NT2/D1 (cell line): ENCODE data around the gene RAB1B.

Experiments
- SUZ12 ChIP-seq: IDR thresholded peaks from 2 replicates; pipeline ENCODE4 v1.6.1; 2011; ENCODE audit not compliant: insufficient read length, insufficient read depth; ENCODE audit errors: extremely low read depth
- YY1 ChIP-seq: IDR thresholded peaks from 2 replicates; pipeline ENCODE4 v1.6.1; 2011; ENCODE audit not compliant: insufficient read length, insufficient read depth
- ZNF274 ChIP-seq: IDR thresholded peaks from 2 replicates; pipeline ENCODE4 v1.6.1; 2011; ENCODE audit warnings: mild to moderate bottlenecking, low read depth, low read length

GRCh38 chr11:66263231-66263630 lies 5.2 kb upstream of the RAB1B start:
- TF ChIP-seq YY1, result no peak
- no peak for TF ChIP-seq SUZ12
- TF ChIP-seq ZNF274, result no peak
